ENCODE measurements around the gene PWWP2B.
A peak's percentile ranks its signal among the peaks of the same experiment; 100 is the strongest.

Gene PWWP2B

GRCh38 chr10:132416566-132417256 lies 19.7 kb downstream of the PWWP2B start:
- no peak for TF ChIP-seq POLR2A (IDR thresholded peaks at IDR 0.05; ENCODE audit: extremely low read depth, insufficient read length)
- TF ChIP-seq MYC (IDR thresholded peaks at IDR 0.05; ENCODE audit: low read depth, low read length): no peak
- TF ChIP-seq, protein P1, sequence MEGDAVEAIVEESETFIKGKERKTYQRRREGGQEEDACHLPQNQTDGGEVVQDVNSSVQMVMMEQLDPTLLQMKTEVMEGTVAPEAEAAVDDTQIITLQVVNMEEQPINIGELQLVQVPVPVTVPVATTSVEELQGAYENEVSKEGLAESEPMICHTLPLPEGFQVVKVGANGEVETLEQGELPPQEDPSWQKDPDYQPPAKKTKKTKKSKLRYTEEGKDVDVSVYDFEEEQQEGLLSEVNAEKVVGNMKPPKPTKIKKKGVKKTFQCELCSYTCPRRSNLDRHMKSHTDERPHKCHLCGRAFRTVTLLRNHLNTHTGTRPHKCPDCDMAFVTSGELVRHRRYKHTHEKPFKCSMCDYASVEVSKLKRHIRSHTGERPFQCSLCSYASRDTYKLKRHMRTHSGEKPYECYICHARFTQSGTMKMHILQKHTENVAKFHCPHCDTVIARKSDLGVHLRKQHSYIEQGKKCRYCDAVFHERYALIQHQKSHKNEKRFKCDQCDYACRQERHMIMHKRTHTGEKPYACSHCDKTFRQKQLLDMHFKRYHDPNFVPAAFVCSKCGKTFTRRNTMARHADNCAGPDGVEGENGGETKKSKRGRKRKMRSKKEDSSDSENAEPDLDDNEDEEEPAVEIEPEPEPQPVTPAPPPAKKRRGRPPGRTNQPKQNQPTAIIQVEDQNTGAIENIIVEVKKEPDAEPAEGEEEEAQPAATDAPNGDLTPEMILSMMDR (IDR thresholded peaks at IDR 0.05; ENCODE audit: low read depth, low read length): no peak
- TF ChIP-seq, protein P2, sequence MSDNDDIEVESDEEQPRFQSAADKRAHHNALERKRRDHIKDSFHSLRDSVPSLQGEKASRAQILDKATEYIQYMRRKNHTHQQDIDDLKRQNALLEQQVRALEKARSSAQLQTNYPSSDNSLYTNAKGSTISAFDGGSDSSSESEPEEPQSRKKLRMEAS (IDR thresholded peaks at IDR 0.05; ENCODE audit: low read depth, low read length): no peak
- H3K4me3 ChIP-seq (ENCODE audit: low read depth, low read length): no peak overlapping the region
- no peak for DNase-seq (ENCODE audit: low read depth)

GRCh38 chr10:132417257-132417910 lies 20.4 kb downstream of the PWWP2B start:
- DNase-seq (ENCODE audit: low read depth): no peak
- no peak overlapping the region for H3K4me3 ChIP-seq (ENCODE audit: low read depth, low read length)
- TF ChIP-seq POLR2A (IDR thresholded peaks at IDR 0.05; ENCODE audit: extremely low read depth, insufficient read length) (no peak), MYC (IDR thresholded peaks at IDR 0.05; ENCODE audit: low read depth, low read length) (no peak)
- TF ChIP-seq, protein P2 (IDR thresholded peaks at IDR 0.05; ENCODE audit: low read depth, low read length): no peak

DNA sequence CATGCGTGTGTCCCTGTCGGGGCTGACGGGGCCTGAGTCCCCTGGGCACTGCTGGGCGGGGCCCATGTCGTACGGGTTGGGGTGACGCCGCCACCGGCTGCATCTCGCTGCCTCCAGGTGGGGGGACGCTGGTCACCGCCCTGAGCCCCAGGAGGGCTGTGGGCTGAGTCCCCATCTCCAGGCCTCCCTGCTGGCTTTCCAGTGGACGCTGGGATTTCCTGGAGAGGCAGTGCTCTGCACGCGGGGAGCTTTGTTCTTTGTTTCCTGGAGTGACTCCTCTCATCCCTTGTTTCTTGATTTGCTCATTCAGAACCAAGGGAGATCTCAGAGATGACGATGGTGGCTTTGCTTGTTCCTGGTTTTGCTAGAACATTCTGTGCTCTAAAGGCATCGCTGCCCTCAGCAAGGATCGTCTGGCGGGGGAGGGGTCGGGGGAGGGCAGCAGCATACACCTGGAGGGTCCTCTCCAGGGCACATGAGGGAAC lies 21.0 kb downstream of the PWWP2B start:
- no peak overlapping the region for H3K4me3 ChIP-seq (ENCODE audit: low read depth, low read length)
- TF ChIP-seq MYC (IDR thresholded peaks at IDR 0.05; ENCODE audit: low read depth, low read length) (no peak), POLR2A (IDR thresholded peaks at IDR 0.05; ENCODE audit: extremely low read depth, insufficient read length) (no peak)
- TF ChIP-seq, protein P1 (IDR thresholded peaks at IDR 0.05; ENCODE audit: low read depth, low read length): no peak
- TF ChIP-seq, protein P2 (IDR thresholded peaks at IDR 0.05; ENCODE audit: low read depth, low read length): no peak
- DNase-seq (ENCODE audit: low read depth): no peak

GRCh38 chr10:132418527-132419416 lies 21.8 kb downstream of the PWWP2B start:
- peak; percentile 61 for DNase-seq (ENCODE audit: low read depth)

GRCh38 chr10:132419538-132420468 lies 22.8 kb downstream of the PWWP2B start:
- H3K4me3 ChIP-seq (ENCODE audit: low read depth, low read length): no peak overlapping the region
- DNase-seq (ENCODE audit: low read depth): no peak
- TF ChIP-seq, protein P2 (IDR thresholded peaks at IDR 0.05; ENCODE audit: low read depth, low read length): 0 out of 2 replicates have a peak, but pooled peaks have one; percentile 14
- no peak for TF ChIP-seq POLR2A (IDR thresholded peaks at IDR 0.05; ENCODE audit: extremely low read depth, insufficient read length)

More at GRCh38 chr10:132418527-132419416, 21.8 kb downstream of the PWWP2B start:
- TF ChIP-seq, protein P1 (IDR thresholded peaks at IDR 0.05; ENCODE audit: low read depth, low read length): no peak
- TF ChIP-seq MYC (IDR thresholded peaks at IDR 0.05; ENCODE audit: low read depth, low read length) (no peak), POLR2A (IDR thresholded peaks at IDR 0.05; ENCODE audit: extremely low read depth, insufficient read length) (no peak)
- TF ChIP-seq, protein P2 (IDR thresholded peaks at IDR 0.05; ENCODE audit: low read depth, low read length): no peak
- H3K4me3 ChIP-seq (ENCODE audit: low read depth, low read length): no peak overlapping the region

Data from NB4 (cell line).